ENCODE measurements around the gene PTPRU. TPM values are rescaled to one million over a fixed set of nuclear protein-coding genes. Genes with fewer than 3 reads are reported as not detected.

PTPRU gene
- total RNA-seq, 6 donors from 2014 or later, result 44.5 to 87.2 (median 70.1) TPM

GRCh38 chr1:29264773-29265389, 28.6 kb downstream of the PTPRU start:
- DNase-seq, result no peak
- ATAC-seq (ENCODE audit: low FRiP score in 2 of 2), result no peak
- Histone ChIP-seq H3K27ac (no peak overlapping the region), H3K4me1 (peaks cover 3 to 5% (median 3%) of the 10 kb centered on the region in 4 donors), H3K36me3 (no peaks in the 10 kb centered on the region), H3K4me3 (no peak overlapping the region), H3K9me3 (no peaks in the 10 kb centered on the region), H3K27me3 (no peaks in the 10 kb centered on the region)
- WGBS, 2 donors, result 74 to 82% methylated on average over 4 of the region's 4 CpGs
- no peak for TF ChIP-seq POLR2A (IDR thresholded peaks at IDR 0.05)
- TF ChIP-seq CTCF (IDR thresholded peaks at IDR 0.05), result no peak
- TF ChIP-seq POLR2AphosphoS5 (IDR thresholded peaks at IDR 0.05), result no peak
- no peak for TF ChIP-seq EP300 (IDR thresholded peaks at IDR 0.05)

GRCh38 chr1:29266912-29267311, 30.6 kb downstream of the PTPRU start:
- 86 to 94% methylated on average over 3 of the region's 3 CpGs for WGBS, 2 donors
- DNase-seq (no peak), ATAC-seq (ENCODE audit: low FRiP score in 2 of 2) (no peak)
- Histone ChIP-seq H3K27ac (no peak overlapping the region), H3K4me1 (peaks cover 9 to 11% (median 10%) of the 10 kb centered on the region in 4 donors), H3K4me3 (no peak overlapping the region), H3K36me3 (no peaks in the 10 kb centered on the region), H3K9me3 (no peaks in the 10 kb centered on the region), H3K27me3 (no peaks in the 10 kb centered on the region)
- TF ChIP-seq CTCF (IDR thresholded peaks at IDR 0.05) (no peak), EP300 (IDR thresholded peaks at IDR 0.05) (no peak), POLR2A (IDR thresholded peaks at IDR 0.05) (no peak), POLR2AphosphoS5 (IDR thresholded peaks at IDR 0.05) (no peak)

- peaks cover 13 to 17% (median 14%) of the 10 kb centered on the region in 4 donors for H3K4me1 ChIP-seq
- no peaks in the 10 kb centered on the region for H3K27me3 ChIP-seq
- H3K4me3 ChIP-seq, result no peak overlapping the region
- no peak overlapping the region for H3K27ac ChIP-seq
- DNase-seq, result no peak
- H3K36me3 ChIP-seq, result no peaks in the 10 kb centered on the region
- TF ChIP-seq EP300 (IDR thresholded peaks at IDR 0.05), result no peak
- TF ChIP-seq POLR2AphosphoS5 (IDR thresholded peaks at IDR 0.05), result no peak
- TF ChIP-seq CTCF (IDR thresholded peaks at IDR 0.05), result no peak
- TF ChIP-seq POLR2A (IDR thresholded peaks at IDR 0.05), result no peak
- no peak for ATAC-seq (ENCODE audit: low FRiP score in 2 of 2)
- H3K9me3 ChIP-seq, result no peaks in the 10 kb centered on the region
- 65 to 69% methylated on average over 9 of the region's 9 CpGs for WGBS, 2 donors
Observed at GRCh38 chr1:29267321-29268070, 31.2 kb downstream of the PTPRU start.

GRCh38 chr1:29269382-29269781, 33.1 kb downstream of the PTPRU start:
- peaks cover 13 to 19% (median 15%) of the 10 kb centered on the region in 4 donors for H3K4me1 ChIP-seq
- ATAC-seq (ENCODE audit: low FRiP score in 2 of 2) (no peak), DNase-seq (no peak)
- H3K9me3 ChIP-seq, result no peaks in the 10 kb centered on the region
- H3K27ac ChIP-seq, result no peak overlapping the region
- WGBS, 2 donors, result 66 to 69% methylated on average over 7 to 8 of the region's 8 CpGs
- H3K36me3 ChIP-seq, result no peaks in the 10 kb centered on the region
- no peaks in the 10 kb centered on the region for H3K27me3 ChIP-seq
- no peak for TF ChIP-seq EP300 (IDR thresholded peaks at IDR 0.05)
- no peak for TF ChIP-seq CTCF (IDR thresholded peaks at IDR 0.05)
- TF ChIP-seq POLR2A (IDR thresholded peaks at IDR 0.05), result no peak
- TF ChIP-seq POLR2AphosphoS5 (IDR thresholded peaks at IDR 0.05), result no peak
- no peak overlapping the region for H3K4me3 ChIP-seq

Measured in upper lobe of left lung (tissue), 6 donors.